ENCODE measurements around the gene ROR2.

Gene ROR2

GRCh38 chr9:91781116-91781515 is 168.9 kb downstream of the ROR2 start:
- no peaks in the 10 kb centered on the region for H3K27me3 ChIP-seq
- TF ChIP-seq, protein P1, sequence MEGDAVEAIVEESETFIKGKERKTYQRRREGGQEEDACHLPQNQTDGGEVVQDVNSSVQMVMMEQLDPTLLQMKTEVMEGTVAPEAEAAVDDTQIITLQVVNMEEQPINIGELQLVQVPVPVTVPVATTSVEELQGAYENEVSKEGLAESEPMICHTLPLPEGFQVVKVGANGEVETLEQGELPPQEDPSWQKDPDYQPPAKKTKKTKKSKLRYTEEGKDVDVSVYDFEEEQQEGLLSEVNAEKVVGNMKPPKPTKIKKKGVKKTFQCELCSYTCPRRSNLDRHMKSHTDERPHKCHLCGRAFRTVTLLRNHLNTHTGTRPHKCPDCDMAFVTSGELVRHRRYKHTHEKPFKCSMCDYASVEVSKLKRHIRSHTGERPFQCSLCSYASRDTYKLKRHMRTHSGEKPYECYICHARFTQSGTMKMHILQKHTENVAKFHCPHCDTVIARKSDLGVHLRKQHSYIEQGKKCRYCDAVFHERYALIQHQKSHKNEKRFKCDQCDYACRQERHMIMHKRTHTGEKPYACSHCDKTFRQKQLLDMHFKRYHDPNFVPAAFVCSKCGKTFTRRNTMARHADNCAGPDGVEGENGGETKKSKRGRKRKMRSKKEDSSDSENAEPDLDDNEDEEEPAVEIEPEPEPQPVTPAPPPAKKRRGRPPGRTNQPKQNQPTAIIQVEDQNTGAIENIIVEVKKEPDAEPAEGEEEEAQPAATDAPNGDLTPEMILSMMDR (IDR thresholded peaks at IDR 0.05; ENCODE audit: low read depth, low read length): no peak
- H3K9me3 ChIP-seq: no peaks in the 10 kb centered on the region
- no peak for DNase-seq
- no peaks in the 10 kb centered on the region for H3K36me3 ChIP-seq
- no peak overlapping the region for H3K4me3 ChIP-seq (ENCODE audit: low read depth, low read length)
- no peaks in the 10 kb centered on the region for H3K4me1 ChIP-seq

DNA sequence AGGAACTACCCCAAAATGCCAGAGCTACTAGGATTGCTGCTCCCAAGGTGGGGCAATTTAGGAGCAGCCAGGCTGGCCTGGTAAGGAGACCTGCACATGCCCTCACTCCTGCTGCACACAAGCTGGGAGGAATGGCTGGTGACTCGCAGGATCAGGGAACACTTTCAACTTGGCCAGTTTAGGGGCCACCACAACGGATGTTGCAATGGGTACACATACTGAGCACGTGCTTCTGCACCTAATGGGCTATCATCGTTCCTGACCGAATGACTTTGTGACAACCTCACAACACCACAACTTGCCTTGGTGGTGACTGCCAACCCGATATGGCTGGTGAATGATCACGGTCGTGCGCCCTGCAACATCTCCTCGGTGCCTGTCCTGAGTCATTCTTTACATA is 172.0 kb downstream of the ROR2 start:
- no peaks in the 10 kb centered on the region for H3K27me3 ChIP-seq

DNA sequence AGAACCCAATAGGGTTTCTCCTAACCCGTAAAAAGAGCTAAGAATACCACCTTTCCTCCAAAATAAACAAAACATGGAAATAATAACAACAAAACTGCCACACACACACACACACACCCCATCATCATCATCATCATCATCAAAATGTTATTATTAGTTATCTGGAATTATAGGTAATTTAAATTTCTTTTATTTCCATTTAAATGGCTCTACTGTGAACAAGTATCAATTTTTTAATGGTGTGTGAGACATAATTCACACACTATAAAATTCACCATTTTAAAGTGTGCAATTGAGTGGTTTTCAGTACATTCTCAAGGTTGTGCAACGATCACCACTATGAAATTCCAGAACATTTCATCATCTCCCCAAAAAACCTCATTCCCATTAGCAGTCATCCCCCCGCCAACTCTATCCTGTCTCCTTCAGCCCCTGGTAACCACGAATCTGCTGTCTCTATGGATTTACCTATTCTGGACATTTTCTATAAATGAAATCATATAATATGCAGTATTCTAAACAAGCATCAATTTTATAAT is 172.7 kb downstream of the ROR2 start:
- DNase-seq: no peak
- no peak overlapping the region for H3K4me3 ChIP-seq (ENCODE audit: low read depth, low read length)

More for the DNA sequence above, 172.0 kb downstream of the ROR2 start:
- DNase-seq: no peak
- Histone ChIP-seq H3K36me3 (peaks cover 7% of the 10 kb centered on the region; the same call in 1 of the 2 replicates), H3K4me1 (peaks cover 6% of the 10 kb centered on the region; the same call in 1 of the 2 replicates), H3K4me3 (ENCODE audit: low read depth, low read length) (no peak overlapping the region), H3K9me3 (no peaks in the 10 kb centered on the region)
- TF ChIP-seq, protein P1 (IDR thresholded peaks at IDR 0.05; ENCODE audit: low read depth, low read length): no peak

GRCh38 chr9:91776409-91777291 is 173.4 kb downstream of the ROR2 start:
- Histone ChIP-seq H3K9me3 (no peaks in the 10 kb centered on the region), H3K27me3 (no peaks in the 10 kb centered on the region), H3K36me3 (peaks cover 7% of the 10 kb centered on the region; the same call in 1 of the 2 replicates), H3K4me1 (peaks cover 15% of the 10 kb centered on the region), H3K4me3 (ENCODE audit: low read depth, low read length) (no peak overlapping the region)
- TF ChIP-seq, protein P1 (IDR thresholded peaks at IDR 0.05; ENCODE audit: low read depth, low read length): no peak
- DNase-seq: no peak

More for the DNA sequence above, 172.7 kb downstream of the ROR2 start:
- TF ChIP-seq, protein P1 (IDR thresholded peaks at IDR 0.05; ENCODE audit: low read depth, low read length): no peak
- Histone ChIP-seq H3K27me3 (no peaks in the 10 kb centered on the region), H3K9me3 (no peaks in the 10 kb centered on the region), H3K36me3 (peaks cover 7% of the 10 kb centered on the region; the same call in 1 of the 2 replicates), H3K4me1 (peaks cover 8% of the 10 kb centered on the region)

- Histone ChIP-seq H3K27me3 (no peaks in the 10 kb centered on the region), H3K36me3 (peaks cover 7% of the 10 kb centered on the region; the same call in 1 of the 2 replicates), H3K4me3 (ENCODE audit: low read depth, low read length) (no peak overlapping the region), H3K9me3 (no peaks in the 10 kb centered on the region), H3K4me1 (peaks cover 15% of the 10 kb centered on the region)
- TF ChIP-seq, protein P1 (IDR thresholded peaks at IDR 0.05; ENCODE audit: low read depth, low read length): no peak
- no peak for DNase-seq
Observed at GRCh38 chr9:91775708-91776028, 174.4 kb downstream of the ROR2 start.

Data from BE2C (cell line).